HEK293 (cell line): ENCODE measurements around the gene RCOR1.

Experiments
- ATF2 ChIP-seq: fragments of 450-650 bp; formaldehyde crosslinking; IDR thresholded peaks from 2 replicates; pipeline ENCODE4 v1.5.1; 2016; ENCODE audit warnings: missing biosample characterization, missing genetic modification characterization, low read depth
- BCL11A ChIP-seq: fragments of 450-650 bp; formaldehyde crosslinking; IDR thresholded peaks from 2 replicates; pipeline ENCODE4 v1.5.1; 2016; ENCODE audit warnings: low read depth, missing biosample characterization, missing genetic modification characterization
- CTCF ChIP-seq: fragments of 450-650 bp; formaldehyde crosslinking; IDR thresholded peaks from 2 replicates; pipeline ENCODE4 v1.5.1; 2016; ENCODE audit warnings: missing biosample characterization, missing genetic modification characterization
- EGR2 ChIP-seq: fragments of 450-650 bp; formaldehyde crosslinking; IDR thresholded peaks from 2 replicates; pipeline ENCODE4 v1.5.1; 2016; ENCODE audit warnings: low read depth, missing biosample characterization, missing genetic modification characterization
- GFI1B ChIP-seq: fragments of 450-650 bp; formaldehyde crosslinking; IDR thresholded peaks from 2 replicates; pipeline ENCODE4 v1.5.1; 2016; ENCODE audit warnings: missing biosample characterization, missing genetic modification characterization
- GLI4 ChIP-seq: fragments of 450-650 bp; formaldehyde crosslinking; IDR thresholded peaks from 2 replicates; pipeline ENCODE4 v1.5.1; 2016; ENCODE audit warnings: missing biosample characterization, missing genetic modification characterization
- HIC1 ChIP-seq: fragments of 450-650 bp; formaldehyde crosslinking; IDR thresholded peaks from 2 replicates; pipeline ENCODE4 v1.5.1; 2016; ENCODE audit warnings: missing biosample characterization, missing genetic modification characterization
- INSM2 ChIP-seq: fragments of 450-650 bp; formaldehyde crosslinking; IDR thresholded peaks from 2 replicates; pipeline ENCODE4 v1.5.1; 2016; ENCODE audit warnings: missing biosample characterization, missing genetic modification characterization
- KLF10 ChIP-seq: fragments of 450-650 bp; IDR thresholded peaks from 2 replicates; pipeline ENCODE4 v1.5.1; 2018; ENCODE audit warnings: missing biosample characterization, mild to moderate bottlenecking, missing genetic modification characterization
- KLF7 ChIP-seq: fragments of 450-650 bp; formaldehyde crosslinking; IDR thresholded peaks from 2 replicates; pipeline ENCODE4 v1.5.1; 2016; ENCODE audit warnings: missing biosample characterization, missing genetic modification characterization, borderline replicate concordance
- KLF9 ChIP-seq: fragments of 450-650 bp; formaldehyde crosslinking; IDR thresholded peaks from 2 replicates; pipeline ENCODE4 v1.5.1; 2016; ENCODE audit warnings: missing biosample characterization, missing genetic modification characterization, low read depth
- OSR2 ChIP-seq: fragments of 450-650 bp; formaldehyde crosslinking; IDR thresholded peaks from 2 replicates; pipeline ENCODE4 v1.5.1; 2016; ENCODE audit warnings: missing biosample characterization, missing genetic modification characterization
- PRDM4 ChIP-seq: fragments of 450-650 bp; formaldehyde crosslinking; IDR thresholded peaks from 2 replicates; pipeline ENCODE4 v1.5.1; 2017; ENCODE audit warnings: missing biosample characterization, missing genetic modification characterization
- SCRT2 ChIP-seq: fragments of 450-650 bp; formaldehyde crosslinking; IDR thresholded peaks from 2 replicates; pipeline ENCODE4 v1.5.1; 2016; ENCODE audit warnings: missing biosample characterization, missing genetic modification characterization
- SP2 ChIP-seq: fragments of 450-650 bp; formaldehyde crosslinking; IDR thresholded peaks from 2 replicates; pipeline ENCODE4 v1.5.1; 2016; ENCODE audit warnings: missing biosample characterization, missing genetic modification characterization
- YY1 ChIP-seq: fragments of 450-650 bp; formaldehyde crosslinking; IDR thresholded peaks from 2 replicates; pipeline ENCODE4 v1.5.1; 2018; ENCODE audit warnings: missing biosample characterization, missing genetic modification characterization
- ZBTB8A ChIP-seq: fragments of 450-650 bp; formaldehyde crosslinking; IDR thresholded peaks from 2 replicates; pipeline ENCODE4 v1.5.1; 2016; ENCODE audit warnings: missing biosample characterization, missing genetic modification characterization
- ZEB2 ChIP-seq: fragments of 450-650 bp; formaldehyde crosslinking; IDR thresholded peaks from 2 replicates; pipeline ENCODE4 v1.5.1; 2016; ENCODE audit warnings: missing biosample characterization, missing genetic modification characterization
- ZNF146 ChIP-seq: fragments of 450-650 bp; formaldehyde crosslinking; IDR thresholded peaks from 2 replicates; pipeline ENCODE4 v1.5.1; 2016; ENCODE audit warnings: missing biosample characterization, missing genetic modification characterization
- ZNF24 ChIP-seq: fragments of 450-650 bp; formaldehyde crosslinking; IDR thresholded peaks from 2 replicates; pipeline ENCODE4 v1.5.1; 2016; ENCODE audit warnings: missing biosample characterization, missing genetic modification characterization
- ZNF426 ChIP-seq: fragments of 450-650 bp; formaldehyde crosslinking; IDR thresholded peaks from 2 replicates; pipeline ENCODE4 v1.5.1; 2017; ENCODE audit warnings: missing biosample characterization, missing genetic modification characterization, mild to moderate bottlenecking, inconsistent platforms, moderate library complexity
- ZNF488 ChIP-seq: fragments of 450-650 bp; formaldehyde crosslinking; IDR thresholded peaks from 2 replicates; pipeline ENCODE4 v1.5.1; 2016; ENCODE audit warnings: missing biosample characterization, missing genetic modification characterization
- ZNF704 ChIP-seq: fragments of 450-650 bp; formaldehyde crosslinking; IDR thresholded peaks from 2 replicates; pipeline ENCODE4 v1.5.1; 2016; ENCODE audit warnings: missing biosample characterization, missing genetic modification characterization
- ZNF707 ChIP-seq: fragments of 450-650 bp; formaldehyde crosslinking; IDR thresholded peaks from 2 replicates; pipeline ENCODE4 v1.5.1; 2016; ENCODE audit warnings: missing biosample characterization, missing genetic modification characterization
- ZNF776 ChIP-seq: fragments of 450-650 bp; formaldehyde crosslinking; IDR thresholded peaks from 2 replicates; pipeline ENCODE4 v1.5.0; 2017; ENCODE audit warnings: missing biosample characterization, missing genetic modification characterization, borderline replicate concordance
- ZNF777 ChIP-seq: fragments of 450-650 bp; formaldehyde crosslinking; IDR thresholded peaks from 2 replicates; pipeline ENCODE4 v1.5.1; 2017; ENCODE audit warnings: missing biosample characterization, missing genetic modification characterization, borderline replicate concordance

The RCOR1 gene

GRCh38 chr14:102591944-102592762 is at the start of gene RCOR1 (continued):
- TF ChIP-seq HIC1 (tag by site-specific recombination) (peak; percentile 89), INSM2 (tag by site-specific recombination) (peak; percentile 75), ZNF707 (tag by site-specific recombination) (no peak), YY1 (tag by site-specific recombination) (peak; percentile 77), KLF10 (tag by site-specific recombination) (peak; percentile 78), ZBTB8A (peak; percentile 87), ZNF426 (tag by site-specific recombination) (no peak), ZNF777 (tag by site-specific recombination) (peak; percentile 71; the same call in 1 of the 2 replicates), ZNF488 (no peak), ZEB2 (tag by site-specific recombination) (peak; percentile 97), ATF2 (no peak), KLF9 (tag by site-specific recombination) (peak; percentile 87), GFI1B (tag by site-specific recombination) (no peak), BCL11A (tag by site-specific recombination) (0 out of 2 replicates have a peak, but pooled peaks have one; percentile 32), ZNF776 (tag by site-specific recombination) (no peak), SP2 (tag by site-specific recombination) (peak; percentile 72; the same call in 1 of the 2 replicates), PRDM4 (peak; percentile 59), CTCF (tag by site-specific recombination) (no peak), GLI4 (tag by site-specific recombination) (peak; percentile 46; the same call in 1 of the 2 replicates), OSR2 (tag by site-specific recombination) (peak; percentile 62), SCRT2 (tag by site-specific recombination) (no peak), ZNF146 (tag by site-specific recombination) (peak; percentile 83), KLF7 (peak; percentile 85), ZNF704 (tag by site-specific recombination) (no peak), EGR2 (tag by site-specific recombination) (peak; percentile 69), ZNF24 (tag by site-specific recombination) (peak; percentile 93)
